GM12872 (cell line): ENCODE measurements around the gene CBLC.

ENCODE experiments used
- TF ChIP-seq, protein P1 (sequence below): IDR thresholded peaks from 3 replicates; pipeline ENCODE4 v1.5.1; 2011; ENCODE audit warnings: low read depth, mild to moderate bottlenecking, low read length, moderate library complexity; ENCODE audit not compliant: insufficient read depth

Gene CBLC, protein sequence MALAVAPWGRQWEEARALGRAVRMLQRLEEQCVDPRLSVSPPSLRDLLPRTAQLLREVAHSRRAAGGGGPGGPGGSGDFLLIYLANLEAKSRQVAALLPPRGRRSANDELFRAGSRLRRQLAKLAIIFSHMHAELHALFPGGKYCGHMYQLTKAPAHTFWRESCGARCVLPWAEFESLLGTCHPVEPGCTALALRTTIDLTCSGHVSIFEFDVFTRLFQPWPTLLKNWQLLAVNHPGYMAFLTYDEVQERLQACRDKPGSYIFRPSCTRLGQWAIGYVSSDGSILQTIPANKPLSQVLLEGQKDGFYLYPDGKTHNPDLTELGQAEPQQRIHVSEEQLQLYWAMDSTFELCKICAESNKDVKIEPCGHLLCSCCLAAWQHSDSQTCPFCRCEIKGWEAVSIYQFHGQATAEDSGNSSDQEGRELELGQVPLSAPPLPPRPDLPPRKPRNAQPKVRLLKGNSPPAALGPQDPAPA

DNA sequence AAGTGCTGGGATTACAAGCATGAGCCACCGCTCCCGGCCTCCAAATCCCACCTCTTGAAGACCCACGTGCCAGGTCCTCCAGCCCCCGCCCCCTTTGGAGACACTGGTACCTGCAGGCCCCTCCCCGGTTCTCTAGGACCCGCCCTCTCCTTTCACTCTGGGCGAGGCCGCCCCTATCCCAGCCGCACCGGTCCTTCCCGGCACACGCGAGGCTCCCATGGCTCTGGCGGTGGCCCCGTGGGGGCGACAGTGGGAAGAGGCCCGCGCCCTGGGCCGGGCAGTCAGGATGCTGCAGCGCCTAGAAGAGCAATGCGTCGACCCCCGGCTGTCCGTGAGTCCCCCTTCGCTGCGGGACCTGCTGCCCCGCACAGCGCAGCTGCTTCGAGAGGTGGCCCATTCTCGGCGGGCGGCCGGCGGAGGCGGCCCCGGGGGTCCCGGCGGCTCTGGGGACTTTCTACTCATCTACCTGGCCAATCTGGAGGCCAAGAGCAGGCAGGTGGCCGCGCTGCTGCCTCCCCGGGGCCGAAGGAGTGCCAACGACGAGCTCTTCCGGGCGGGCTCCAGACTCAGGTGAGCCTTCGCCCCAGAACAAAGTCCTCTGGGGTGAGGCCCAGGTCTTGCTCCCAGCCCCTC, at the start of gene CBLC:
TSS of gene CBLC (plus strand) at position 176 of the 633 bp plus-strand sequence. CDS start at position 218, 42 bp downstream.
- TF ChIP-seq, protein P1, sequence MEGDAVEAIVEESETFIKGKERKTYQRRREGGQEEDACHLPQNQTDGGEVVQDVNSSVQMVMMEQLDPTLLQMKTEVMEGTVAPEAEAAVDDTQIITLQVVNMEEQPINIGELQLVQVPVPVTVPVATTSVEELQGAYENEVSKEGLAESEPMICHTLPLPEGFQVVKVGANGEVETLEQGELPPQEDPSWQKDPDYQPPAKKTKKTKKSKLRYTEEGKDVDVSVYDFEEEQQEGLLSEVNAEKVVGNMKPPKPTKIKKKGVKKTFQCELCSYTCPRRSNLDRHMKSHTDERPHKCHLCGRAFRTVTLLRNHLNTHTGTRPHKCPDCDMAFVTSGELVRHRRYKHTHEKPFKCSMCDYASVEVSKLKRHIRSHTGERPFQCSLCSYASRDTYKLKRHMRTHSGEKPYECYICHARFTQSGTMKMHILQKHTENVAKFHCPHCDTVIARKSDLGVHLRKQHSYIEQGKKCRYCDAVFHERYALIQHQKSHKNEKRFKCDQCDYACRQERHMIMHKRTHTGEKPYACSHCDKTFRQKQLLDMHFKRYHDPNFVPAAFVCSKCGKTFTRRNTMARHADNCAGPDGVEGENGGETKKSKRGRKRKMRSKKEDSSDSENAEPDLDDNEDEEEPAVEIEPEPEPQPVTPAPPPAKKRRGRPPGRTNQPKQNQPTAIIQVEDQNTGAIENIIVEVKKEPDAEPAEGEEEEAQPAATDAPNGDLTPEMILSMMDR, result no peak

DNA sequence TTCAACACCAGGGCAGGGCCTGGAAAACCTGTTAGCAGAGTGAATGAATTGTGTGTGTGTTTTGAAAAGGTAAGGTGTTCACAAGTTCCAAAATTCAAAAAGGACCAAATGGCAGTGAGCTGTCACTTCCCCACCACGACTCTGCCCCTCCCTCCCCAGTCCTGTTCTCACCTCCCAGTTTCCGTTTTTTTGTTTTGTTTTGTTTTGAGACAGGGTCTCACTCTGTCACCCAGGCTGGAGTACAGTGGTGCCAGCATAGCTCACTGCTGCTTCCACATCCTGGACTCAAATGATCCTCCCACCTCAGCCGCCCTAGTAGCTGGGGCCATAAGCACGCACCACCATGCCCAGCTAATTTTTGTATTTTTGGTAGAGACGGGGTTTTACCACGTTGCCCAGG, 49.5 kb upstream of the CBLC start:
- TF ChIP-seq, protein P1, result no peak

DNA sequence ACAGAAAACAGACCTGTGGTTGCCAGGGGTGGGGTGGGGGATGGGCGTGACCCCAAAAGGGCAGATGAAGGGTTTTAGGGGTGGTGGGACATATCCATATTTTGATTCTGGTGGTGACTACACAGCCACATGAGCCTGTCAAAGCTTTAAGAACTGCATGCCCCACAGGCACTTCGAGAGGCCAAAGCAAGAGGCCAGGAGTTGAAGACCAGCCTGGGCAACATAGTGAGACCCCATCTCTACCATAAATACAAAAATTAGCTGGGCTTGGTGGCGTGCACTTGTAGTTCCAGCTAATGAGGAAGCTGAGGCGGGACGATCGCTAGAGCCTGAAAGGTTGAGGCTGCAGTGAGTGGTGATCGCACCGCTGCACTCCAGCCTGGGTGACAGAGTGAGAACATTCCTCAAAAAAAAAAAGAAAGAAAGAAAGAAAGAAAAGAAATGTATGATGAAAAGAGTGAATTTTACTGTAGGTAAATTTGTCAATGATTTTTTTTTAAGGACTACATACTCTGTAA, 48.1 kb upstream of the CBLC start:
- TF ChIP-seq, protein P1, result no peak

DNA sequence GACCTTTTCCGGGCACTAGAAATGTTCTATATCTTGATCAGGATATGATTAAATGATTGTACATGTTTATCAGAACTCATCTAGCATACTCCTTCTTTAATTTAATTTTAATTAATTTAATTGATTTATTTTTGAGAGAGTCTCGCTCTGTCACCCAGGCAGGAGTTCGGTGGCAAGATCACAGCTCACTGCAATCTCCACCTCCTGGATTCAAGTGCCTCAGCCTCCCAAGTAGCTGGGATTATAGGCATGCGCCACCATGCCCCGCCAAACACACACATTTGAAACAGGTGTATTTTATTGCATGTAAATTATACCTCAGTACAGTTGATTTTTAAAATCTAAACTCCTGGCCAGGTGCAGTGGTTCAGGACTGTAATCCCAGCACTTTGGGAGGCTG, 46.6 kb upstream of the CBLC start:
- TF ChIP-seq, protein P1, result no peak

DNA sequence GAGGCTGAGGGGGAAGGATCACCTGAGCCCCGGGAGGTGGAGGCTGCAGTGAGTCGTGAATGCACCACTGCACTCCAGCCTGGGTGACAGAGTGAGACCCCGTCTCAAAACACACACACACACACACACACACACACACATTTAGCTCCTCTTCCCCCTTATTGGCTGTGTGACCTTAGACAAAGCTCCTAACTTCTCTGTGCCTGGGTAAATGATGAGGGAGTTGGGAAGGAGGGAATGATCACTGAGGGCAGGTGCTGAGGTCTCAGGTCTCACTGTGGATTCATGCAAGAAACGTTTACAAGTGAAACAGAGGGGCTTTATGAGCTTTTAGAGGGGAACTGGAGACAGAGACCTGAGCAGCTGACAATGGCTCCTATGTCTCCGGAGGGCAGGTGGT, 46.1 kb upstream of the CBLC start:
- TF ChIP-seq, protein P1, result no peak

DNA sequence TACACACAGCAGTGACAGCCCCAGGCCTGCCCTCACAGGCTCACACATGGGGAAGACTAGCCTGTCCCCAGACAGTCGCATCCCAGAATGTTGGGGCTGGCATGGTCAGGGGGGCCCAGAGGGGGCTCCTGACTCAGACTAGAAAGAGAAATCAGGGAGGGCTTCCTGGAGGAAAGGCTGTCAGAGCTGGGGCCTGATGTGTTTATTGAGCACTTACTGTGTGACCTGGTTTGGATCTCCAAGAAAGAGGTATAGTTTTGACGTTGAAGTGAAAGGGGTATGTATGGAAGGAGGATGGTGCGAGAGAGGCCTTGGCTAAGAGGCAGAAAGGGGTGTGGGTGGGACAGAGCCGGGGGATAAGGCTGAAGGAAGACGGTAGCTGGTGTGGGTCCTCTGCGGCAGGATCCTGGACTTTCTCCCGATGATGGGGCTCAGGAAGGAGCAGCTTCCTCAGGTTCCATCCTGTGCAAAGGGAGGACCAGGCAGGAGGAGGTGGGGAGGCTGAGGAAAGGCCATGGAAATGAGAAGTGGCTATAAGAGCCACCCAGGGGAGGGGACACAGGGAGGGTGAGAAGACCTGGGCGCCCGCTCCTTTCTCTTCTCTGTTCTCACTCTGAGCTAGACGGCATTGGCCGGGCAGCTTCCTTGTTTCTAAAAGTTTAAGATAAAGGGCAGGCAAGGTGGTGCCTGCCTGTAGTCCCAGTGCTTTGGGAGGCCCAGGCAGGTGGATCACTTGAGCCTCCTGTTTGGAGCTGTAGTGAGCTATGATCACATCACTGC, 45.3 kb upstream of the CBLC start:
- TF ChIP-seq, protein P1, result no peak

DNA sequence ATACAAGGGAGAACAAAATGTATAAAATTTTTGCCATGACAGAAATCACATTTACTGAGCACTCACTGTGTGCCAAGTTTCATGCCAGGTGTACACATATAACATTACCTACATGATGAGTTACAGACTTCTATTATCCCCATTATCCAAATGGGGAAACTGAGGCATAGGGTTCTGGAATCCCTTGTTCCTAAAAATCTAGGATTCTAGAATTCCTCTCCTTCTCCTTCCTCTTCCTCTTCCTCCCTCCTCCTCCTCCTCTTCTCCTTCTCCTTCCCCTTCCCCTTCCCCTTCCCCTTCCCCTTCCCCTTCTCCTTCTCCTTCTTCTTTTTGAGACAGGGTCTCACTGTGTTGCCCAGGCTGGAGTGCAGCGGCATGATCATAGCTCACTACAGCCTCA, 43.3 kb upstream of the CBLC start:
- TF ChIP-seq, protein P1, result no peak
